A673 (cell line): ENCODE measurements around the gene CENPT.

ENCODE experiments used
- CTCF ChIP-seq: fragments of 300-800, 200-600 bp; sonication (generic); conservative IDR thresholded peaks from 2 replicates; pipeline ENCODE4 v1.5.1; 2017; ENCODE audit warnings: low read depth, mild to moderate bottlenecking, antibody characterized with exemption, low read length, moderate library complexity, mixed read lengths
- EZH2 ChIP-seq: fragments of 200-600 bp; sonication (generic); IDR thresholded peaks from 2 replicates; pipeline ENCODE4 v1.6.1; 2017; ENCODE audit warnings: borderline replicate concordance, low read depth, mild to moderate bottlenecking, mixed read lengths, antibody characterized with exemption, low read length; ENCODE audit not compliant: poor library complexity, severe bottlenecking

GRCh38 chr16:67804853-67805542 lies 42.5 kb downstream of the CENPT start:
- TF ChIP-seq CTCF (no peak), EZH2 (no peak)
